ENCODE data around the gene SOX21.

The SOX21 gene

DNA sequence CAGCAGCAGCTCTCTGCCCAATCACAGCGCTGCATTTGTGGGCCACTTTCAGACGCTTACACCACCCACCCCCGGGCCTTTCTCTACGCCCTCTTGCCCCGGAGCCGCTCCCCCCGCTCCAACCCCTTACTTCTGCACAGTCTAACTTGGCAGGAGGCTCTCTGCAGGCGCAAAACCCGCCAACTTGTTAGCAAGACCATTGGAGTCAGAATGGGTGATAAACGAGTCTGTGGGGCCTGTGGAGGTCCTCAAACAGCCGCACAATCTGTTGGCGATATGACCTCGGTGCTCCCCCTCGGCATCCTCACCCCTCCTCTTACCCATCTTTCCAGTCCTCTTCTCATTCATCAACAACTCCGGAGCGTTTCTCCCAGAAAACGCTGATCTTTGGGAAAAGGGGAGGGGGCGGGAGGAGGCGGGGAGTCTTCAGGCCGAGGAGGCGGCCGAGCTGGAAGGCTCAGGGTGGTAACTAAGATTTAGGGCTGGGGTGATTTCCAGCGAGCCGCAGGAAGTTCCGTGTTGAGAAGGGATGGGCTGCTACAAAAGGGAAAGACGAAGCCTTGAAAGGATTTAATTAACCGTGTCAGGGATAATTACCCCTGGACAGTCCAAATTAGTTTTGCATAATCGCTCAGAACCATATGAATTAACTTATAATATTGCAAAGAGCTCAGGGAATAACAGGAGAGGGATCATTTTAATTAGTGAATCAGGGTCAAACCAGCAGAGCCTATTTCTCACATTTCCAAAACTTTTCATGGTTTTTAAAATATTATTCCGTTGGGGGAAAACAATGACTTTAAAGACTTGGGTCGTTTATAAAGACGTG is 4.1 kb downstream of the SOX21 start:
- no peak for DNase-seq

DNA sequence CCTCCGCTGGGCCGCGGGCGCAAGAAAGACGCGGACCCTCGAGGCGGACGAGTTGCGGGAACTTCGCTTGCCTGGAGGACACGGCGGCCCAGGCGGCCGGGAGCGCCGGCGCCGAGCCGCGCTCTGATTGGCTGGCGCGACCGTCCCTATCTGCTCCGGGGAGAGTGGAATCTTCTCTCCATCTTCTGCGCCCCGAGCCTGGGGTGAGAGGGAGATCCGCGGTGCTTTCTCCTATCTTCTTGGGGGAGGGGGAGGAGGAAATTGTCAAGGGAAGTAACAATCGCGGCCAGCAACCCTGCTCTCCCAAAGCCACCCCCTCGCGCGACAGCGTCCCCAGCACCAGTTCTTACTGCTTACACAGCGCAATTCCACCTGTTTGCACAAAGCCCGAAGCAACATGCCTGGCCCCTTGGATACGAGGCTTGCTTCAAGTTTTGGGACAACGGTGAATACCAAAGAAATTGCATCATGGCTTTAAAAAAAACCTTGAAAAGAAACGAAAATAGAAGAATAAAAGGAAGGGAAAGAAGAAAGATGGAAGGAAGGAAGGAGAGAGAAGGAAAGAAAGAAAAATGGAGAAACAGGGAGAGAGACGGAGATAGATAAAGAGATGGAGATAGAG is 4.8 kb downstream of the SOX21 start:
- DNase-seq, result no peak

DNA sequence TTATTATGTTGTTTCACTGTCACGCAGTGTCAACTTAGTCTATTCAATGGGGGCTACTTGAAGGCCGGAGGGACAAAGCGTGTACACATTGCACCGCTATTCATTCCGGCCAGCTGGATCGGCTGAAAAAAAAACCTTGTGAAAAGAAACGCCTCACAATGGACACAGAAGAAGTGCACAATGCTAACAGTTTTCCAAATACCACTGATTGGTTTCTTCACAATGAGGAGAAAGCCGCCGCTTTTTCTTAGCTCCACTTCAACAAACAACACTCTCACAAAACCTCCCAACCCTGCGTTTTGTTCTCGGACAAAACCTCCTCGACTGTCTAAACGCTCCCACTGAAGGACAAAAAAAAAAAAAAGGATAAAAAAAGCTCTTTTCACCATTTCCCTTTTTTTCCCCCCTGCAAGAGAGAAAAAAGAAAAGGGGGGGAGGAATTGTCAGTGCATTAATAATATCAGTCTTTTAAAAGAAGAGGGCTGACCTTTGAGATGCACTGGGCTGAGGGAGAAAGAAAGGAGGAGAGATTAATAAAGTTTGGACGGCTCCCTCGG is 5.4 kb downstream of the SOX21 start:
- no peak for DNase-seq

DNA sequence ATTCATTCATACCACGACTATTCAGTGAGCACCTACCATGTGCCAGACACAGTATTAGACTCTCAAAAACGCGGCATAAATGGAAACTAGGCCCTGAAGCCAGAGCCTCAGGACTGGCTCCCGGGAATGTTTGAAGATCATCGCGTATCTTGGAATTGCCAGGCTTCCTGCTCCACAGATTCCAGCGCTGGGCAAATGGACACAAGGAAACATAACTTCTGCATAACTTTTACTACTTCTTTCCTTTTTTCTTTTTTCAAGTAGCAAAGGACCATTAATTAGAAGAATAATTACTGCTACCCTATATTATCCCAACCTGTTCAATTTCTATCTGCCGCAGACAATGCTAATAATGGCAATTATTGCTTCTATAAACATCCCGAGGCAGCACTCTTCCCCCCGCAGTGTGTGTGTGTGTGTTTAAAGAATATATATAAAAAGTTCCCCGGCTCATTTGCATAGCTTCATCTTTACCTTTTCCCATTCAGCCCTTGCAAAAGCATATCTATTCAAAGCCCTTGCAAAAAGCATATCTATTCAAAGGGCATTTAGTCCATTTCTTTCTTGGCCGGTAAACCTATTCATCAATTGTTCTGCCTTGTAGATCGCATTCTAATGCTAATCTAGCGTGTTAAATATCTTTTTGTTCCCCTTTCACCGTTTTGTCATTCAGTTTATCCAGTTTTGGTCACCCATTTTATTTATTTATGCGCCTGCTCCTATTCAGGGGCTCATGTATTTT is 6.1 kb downstream of the SOX21 start:
- DNase-seq, result no peak

DNA sequence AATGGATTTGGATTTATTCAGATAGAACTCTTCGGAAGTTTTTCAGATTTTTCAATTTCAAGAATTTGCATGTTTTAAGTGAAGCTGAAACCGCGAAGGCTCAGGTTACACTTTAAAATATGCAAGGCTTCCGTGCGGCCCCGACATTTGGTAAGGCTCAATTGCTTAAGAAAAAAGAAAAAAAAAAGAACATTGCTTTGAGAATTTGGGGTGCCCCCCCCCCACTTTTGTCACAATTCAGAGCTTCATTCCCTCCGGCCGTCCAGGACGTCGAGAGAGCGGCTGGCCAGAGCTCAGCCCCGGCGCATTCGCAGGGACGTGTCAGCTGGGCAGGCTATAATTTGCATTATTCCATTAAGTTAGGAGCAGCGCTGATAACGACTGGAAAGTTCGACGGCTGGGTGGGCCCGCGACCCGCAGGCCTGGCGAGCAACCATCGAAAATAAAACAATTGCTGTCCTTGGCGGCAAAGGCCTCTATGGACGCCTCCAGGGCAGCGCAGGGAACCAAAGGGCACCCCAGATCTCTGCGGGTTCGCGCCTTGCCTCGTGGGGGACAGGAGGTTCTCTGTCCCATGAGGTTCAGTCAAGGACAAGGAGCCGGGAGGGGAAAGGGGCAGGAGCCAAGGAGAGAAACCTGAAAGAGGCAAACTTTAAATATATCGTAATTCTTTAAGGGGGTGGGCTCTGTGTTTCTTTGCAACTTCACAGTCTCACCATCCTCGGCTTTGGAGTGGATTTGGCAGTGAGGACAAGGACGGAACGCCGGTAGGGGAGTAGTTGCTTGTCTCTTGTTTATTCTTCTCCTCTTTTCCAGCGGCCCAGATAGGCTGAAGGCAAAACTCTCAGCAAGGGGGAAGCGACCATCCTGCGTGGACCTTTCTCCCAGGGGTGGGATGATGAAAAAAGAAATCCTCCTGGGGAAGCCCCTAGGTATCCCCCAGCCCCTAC is 7.0 kb downstream of the SOX21 start:
- DNase-seq, result no peak

DNA sequence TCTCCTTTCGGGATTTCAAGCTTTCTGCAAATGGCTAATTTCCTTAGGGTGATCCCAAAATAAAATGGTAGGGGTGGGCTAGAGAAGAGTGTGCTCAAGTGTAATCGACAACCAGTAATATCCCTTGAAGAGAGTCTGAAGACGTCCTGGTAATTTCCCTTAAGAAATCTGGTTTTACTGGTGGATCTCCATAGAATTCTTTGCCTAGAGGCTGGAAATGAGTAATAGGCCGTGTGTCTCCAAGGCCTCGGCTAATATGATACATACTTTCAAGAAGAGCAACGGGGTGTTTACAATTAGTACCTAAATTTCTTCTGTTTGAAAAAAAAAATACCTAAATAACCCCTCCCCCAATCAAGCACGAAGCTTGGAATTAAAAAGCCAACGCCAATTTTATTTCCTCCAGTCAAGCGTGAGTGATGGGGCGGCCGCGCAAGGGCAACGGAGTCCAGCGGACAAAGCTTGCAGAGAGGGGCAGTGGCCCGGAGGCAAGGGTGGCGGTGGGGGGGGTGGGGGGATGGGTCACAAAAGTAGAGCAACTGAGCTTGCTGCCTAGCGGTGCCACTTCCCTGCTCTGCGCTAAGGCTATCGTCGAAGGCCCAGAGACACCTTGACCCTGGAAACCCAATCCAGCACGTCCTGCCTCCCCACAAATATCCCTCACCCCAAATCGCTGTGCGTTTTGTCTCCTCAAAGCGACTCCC is 7.8 kb downstream of the SOX21 start:
- DNase-seq, result no peak

DNA sequence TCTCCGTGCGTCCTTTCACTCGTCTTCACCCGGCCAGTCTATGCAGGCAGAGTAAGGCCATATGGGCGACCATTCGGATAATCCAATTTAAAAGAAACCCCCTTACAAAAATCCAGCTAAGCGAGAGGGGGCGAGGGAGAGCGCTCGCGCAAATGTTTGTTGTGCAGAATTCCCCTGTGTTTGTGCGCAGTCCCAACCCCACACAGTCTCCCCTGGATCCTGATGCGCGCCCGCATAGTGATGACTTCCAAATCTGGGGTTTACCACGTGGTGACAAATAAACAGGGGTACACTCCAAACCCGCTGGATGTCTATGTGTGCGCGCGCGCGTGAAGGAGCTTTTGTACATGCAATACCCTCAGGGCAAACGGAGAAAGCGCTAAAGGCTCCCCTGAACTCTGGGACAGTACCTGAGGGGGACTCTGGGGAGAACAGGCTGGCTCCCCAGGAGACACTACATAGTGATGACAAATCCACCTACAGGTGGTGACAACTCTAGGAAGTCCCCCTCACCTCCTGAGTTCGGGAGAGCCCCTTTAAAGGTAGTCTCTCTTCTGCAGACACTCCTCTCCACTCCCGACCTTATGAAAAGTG is 8.5 kb downstream of the SOX21 start:
- no peak for DNase-seq

DNA sequence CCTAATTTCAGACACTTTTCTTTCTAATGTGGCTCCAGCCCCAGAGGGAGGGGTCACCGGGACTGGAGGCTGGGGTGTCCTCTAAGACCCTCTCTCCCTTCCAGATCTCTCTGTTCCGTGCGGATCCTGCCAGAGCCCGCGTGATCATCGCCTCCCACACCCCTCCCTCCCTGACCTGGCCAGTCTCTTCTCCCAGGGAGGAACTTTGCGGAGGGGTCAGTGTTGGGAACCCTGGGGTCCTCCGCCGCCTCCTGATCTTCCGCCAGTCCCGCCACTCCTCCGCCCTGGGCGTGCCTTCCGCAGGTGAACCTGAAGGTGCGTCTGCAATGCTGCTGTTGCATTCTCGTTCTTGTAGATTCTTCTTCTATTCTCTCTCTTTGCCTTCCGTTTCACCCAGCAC is 9.1 kb downstream of the SOX21 start:
- DNase-seq, result no peak

DNA sequence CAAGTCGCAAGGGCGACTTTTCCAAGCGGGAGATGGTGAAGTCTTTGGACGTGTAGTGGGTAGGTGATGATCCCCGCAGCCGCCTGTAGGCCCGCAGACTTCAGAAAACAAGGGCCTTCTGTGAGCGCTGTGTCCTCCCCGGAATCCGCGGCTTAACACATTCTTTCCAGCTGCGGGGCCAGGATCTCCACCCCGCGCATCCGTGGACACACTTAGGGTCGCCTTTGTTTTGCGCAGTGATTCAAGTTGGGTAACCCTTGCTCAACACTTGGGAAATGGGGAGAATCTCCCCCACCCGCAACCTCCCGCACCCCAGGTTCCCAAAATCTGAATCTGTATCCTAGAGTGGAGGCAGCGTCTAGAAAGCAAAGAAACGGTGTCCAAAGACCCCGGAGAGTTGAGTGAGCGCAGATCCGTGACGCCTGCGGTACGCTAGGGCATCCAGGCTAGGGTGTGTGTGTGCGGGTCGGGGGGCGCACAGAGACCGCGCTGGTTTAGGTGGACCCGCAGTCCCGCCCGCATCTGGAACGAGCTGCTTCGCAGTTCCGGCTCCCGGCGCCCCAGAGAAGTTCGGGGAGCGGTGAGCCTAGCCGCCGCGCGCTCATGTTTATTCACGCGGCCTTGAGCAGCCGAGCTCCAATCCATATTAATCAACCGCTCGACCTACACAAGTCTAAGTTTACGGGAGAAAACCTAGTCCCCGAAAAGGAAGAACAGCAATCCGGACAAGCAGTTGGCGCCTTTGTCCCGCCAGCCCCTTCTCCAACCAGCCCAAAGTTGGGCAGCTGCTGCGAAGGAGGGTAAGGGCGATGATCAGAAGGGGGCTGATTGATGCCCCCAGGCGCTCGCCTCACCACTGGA is 9.9 kb downstream of the SOX21 start:
- DNase-seq, result no peak

DNA sequence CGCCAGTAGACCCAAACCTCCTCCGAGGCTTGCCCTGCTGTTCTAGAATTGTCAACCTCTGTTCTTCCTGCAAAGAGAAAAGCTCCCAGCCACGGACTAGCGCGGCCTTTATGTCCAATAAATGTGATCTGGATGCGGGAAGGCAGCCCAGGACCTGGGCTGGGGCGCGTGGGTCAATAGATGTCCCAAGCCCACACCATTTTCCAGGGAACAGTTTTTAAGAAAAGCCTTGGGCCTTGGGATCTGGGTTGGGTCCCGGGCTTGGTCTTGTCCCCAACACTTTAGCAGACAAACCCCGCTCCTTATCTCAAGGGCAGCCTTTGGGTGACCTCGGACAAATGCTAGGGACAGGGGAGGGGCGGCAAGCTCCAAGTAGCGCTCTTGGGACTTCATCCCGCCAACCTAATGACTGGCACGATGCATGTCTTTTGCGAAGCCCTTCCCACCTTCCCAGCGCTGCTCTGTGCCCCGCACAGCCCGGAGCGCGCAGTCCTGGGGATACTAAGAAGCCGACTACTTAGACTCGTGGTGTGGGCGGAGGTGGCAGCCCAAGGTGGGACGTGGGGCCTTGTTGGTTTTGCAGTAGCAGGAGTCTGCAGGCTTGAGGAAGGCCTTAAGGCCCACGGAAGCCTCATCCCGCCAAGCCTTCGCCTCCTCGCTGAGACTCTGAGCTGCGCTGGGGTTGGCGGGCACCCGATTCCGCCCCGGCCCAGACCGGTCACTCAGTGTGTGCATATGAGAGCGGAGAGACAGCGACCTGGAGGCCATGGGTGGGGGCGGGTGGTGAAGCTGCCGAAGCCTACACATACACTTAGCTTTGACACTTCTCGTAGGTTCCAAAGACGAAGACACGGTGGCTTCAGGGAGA is 10.8 kb downstream of the SOX21 start:
- no peak for DNase-seq

DNA sequence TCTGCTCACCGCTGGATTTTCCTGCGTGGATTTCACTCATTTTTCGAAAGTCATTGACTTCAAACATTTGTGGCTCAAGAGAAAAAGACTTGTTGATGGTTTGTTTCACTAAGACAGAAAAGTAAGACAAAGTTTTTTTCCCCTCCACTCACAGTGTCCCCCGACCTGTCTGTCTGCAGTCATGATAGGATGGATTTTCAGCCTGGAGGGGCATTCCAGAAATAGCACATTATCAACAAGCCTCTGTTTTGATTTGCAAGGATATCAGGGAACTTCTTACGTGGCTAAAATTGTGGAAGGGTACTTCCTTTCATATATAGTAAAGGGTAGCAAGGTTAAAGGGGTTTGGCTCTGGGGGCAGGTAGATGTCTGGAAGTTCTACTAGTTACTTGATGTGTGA is 11.8 kb downstream of the SOX21 start:
- no peak for DNase-seq

DNA sequence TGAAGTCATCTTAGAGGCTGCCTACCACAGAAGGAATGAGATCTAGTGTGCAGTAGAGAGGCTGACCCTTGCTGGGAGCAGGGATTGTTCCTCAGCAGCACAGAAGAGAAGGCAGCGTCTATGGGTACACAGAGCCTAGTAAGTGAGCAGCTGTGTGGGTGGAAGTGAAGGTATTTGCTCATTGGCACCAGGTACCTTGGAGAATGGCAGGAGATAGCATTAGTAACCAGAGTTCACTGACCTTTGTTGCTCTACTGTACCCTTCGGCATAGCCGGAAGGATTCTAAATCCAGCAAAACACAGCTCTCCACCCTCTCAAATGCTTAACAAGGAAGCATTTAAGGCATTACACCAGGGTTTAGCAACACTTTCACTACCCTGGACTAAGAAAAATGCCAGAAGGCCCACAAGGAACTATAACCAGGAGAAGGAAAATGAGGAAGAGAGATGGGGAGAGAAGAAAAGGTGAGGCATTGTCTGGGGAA is 12.3 kb downstream of the SOX21 start:
- DNase-seq, result no peak

DNA sequence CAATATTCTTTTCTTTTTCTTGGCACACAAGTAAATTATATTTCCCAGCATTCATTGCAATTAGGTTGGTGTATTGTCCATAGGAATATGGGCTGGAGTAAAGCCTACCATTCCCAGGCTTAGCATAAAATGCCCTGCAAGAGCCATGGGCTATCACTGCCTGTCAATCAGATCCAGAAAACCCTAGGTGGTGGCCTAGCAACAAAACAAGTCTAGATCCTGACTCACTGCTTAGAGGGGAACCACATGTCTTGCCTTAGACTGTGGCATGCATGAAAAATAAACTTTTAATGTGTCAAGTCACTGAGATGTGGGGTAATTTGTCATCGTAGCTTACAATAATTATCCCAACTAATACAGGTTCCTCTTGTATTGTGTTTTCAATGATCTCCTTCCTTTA is 16.2 kb downstream of the SOX21 start:
- no peak for DNase-seq

DNA sequence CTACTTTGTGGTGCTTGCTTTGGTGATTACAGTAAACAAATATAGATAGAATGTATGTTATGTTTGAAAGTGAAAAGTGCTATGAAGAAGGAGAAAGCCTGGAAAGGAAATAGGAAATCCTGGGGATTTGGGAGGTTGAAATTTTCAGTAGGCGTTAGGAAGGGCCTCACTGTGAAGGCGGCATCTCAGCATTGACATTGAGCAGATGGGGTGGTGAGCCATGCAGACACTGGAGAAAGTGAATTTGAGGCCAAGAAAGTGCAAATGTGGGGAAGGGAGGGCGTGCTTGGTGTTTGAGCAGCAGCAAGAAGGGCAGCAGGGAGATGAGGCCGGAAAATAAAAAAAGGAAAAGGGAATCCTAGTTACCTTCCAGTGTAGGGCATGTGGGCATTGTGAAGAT is 20.3 kb downstream of the SOX21 start:
- DNase-seq, result no peak

DNA sequence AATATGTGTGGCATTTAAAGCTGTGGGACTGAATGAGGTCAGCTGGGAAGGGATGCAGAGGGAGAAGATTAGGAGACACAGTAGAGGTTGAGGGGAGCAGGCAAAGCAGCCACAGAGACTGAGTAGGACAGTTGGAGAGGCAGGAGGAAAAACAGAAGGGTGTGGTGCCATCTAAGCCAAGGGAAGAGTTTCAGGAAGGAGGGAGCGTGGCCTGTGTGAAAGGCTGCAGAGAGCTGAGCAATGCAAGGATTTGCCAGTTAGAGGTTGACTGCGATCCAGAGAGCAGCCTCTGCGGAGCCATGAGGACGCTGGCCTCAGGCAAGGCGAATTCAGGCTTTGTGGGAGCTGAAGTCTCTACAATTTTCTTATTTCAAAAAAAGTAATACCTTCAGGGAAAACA is 28.9 kb downstream of the SOX21 start:
- DNase-seq, result no peak

DNA sequence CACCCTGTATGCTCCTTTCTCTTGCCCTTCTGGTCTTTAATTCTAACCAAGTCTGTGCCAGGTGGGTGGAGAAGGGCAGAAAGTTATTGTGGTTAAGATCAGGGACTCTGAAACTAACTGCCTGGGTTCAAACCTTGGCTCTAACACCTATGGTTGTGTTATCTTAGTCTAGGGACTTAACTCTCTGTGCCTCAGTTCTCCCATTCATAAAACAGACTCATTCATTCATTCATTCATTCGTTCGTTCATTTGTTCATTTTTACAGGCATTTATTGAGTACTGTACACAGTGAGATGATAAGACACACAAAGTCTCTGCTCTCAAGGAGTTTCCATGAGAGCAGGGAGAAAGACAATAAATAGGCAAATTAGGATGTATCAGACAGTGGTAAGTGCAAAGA is 30.1 kb downstream of the SOX21 start:
- DNase-seq, result no peak

DNA sequence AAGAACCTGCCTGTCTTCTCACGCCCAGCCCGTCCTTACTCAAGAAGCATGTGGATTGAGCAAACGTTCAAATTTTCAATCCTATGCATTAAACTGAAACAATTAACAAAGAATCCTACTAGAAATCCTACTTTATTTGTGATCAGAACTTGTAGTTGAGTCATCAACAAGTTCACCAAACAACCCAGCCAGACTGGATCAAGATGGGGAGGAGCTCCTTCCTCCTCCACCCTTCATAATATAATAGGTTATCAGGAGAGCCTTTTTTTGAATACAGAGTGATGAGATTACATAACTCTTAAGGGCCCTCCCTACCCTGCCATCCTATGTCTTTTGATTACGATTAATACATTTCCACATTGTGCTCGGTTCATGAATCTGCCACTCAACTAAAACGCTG is 32.7 kb downstream of the SOX21 start:
- no peak for DNase-seq

DNA sequence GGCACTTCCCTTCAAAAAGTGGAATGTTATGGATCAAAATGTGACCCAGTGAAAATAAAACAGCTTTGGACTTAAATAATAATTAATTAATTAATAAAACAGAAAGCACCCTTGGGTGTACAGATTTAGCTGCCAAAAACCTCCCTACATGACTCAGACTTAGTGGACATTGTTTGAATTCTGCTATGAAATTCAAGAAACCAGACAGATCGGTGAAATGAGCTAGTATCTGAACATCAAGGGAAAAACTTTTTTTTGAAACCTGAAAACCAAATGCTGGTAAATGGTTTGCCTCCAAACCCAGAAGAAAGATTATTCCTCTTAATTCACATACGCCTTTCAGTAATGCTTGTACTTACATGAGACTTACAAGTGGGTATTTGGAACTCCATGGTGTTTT is 33.5 kb downstream of the SOX21 start:
- no peak for DNase-seq

DNA sequence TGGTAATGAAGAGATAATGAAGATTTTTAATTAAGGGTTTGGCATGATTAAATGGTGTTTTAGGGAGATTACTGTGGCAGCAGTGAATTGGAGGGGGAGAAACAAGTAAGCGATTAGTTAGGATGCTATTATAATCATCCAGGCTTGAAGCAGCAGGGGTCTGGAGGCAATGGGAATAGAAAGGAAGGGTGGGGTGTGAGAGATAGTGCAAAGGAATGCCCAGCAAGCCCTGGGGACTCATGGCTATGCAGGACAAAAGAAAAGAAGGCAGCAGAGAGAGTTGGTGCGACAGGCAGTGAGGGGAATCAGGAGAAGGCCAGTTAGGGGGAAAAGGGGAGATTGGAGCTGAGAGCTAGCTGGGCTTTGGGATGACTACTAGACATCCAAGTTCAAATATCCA is 34.5 kb downstream of the SOX21 start:
- DNase-seq, result no peak
